Measurements from ENCODE around the gene TDRD12.

DNA sequence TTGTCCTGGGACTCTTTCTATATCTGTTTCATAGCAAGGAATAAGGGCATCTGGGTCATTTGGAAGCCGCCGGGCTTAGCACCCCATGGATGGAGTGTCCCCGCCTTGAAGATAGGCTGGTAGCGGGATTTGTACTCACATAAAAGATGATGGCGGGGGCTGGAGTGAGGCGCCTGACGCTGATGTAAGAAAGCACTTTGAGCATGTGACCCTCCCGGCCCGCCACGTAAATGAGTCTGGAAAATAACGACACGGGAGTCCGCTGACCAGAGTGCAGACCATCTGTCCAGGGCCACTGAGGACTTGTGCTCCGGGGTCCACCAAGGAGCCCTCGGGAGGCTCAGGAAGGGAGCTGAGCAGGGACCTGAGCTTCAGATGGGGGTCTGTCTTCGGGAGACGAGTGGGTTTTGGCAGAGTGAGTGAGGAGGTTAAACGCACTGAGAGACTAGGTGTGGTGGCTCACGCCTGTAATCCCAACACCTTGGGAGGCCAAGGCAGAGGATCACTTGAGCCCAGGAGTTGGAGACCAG is 124.2 kb downstream of the TDRD12 start:
- TF ChIP-seq ZNF121 (tag by site-specific recombination; IDR thresholded peaks at IDR 0.05) = no peak
- TF ChIP-seq, protein P1, sequence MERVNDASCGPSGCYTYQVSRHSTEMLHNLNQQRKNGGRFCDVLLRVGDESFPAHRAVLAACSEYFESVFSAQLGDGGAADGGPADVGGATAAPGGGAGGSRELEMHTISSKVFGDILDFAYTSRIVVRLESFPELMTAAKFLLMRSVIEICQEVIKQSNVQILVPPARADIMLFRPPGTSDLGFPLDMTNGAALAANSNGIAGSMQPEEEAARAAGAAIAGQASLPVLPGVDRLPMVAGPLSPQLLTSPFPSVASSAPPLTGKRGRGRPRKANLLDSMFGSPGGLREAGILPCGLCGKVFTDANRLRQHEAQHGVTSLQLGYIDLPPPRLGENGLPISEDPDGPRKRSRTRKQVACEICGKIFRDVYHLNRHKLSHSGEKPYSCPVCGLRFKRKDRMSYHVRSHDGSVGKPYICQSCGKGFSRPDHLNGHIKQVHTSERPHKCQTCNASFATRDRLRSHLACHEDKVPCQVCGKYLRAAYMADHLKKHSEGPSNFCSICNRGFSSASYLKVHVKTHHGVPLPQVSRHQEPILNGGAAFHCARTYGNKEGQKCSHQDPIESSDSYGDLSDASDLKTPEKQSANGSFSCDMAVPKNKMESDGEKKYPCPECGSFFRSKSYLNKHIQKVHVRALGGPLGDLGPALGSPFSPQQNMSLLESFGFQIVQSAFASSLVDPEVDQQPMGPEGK (tag by site-specific recombination; IDR thresholded peaks at IDR 0.05) = no peak
- TF ChIP-seq YY1 (tag by site-specific recombination; IDR thresholded peaks at IDR 0.05) = no peak
- no peak for TF ChIP-seq GLI2 (tag by site-specific recombination; IDR thresholded peaks at IDR 0.05; ENCODE audit: borderline replicate concordance, low read depth)
- TF ChIP-seq, protein P2, sequence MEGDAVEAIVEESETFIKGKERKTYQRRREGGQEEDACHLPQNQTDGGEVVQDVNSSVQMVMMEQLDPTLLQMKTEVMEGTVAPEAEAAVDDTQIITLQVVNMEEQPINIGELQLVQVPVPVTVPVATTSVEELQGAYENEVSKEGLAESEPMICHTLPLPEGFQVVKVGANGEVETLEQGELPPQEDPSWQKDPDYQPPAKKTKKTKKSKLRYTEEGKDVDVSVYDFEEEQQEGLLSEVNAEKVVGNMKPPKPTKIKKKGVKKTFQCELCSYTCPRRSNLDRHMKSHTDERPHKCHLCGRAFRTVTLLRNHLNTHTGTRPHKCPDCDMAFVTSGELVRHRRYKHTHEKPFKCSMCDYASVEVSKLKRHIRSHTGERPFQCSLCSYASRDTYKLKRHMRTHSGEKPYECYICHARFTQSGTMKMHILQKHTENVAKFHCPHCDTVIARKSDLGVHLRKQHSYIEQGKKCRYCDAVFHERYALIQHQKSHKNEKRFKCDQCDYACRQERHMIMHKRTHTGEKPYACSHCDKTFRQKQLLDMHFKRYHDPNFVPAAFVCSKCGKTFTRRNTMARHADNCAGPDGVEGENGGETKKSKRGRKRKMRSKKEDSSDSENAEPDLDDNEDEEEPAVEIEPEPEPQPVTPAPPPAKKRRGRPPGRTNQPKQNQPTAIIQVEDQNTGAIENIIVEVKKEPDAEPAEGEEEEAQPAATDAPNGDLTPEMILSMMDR (tag by site-specific recombination; IDR thresholded peaks at IDR 0.05) = no peak
- TF ChIP-seq GFI1B (tag by site-specific recombination; IDR thresholded peaks at IDR 0.05) = no peak
- TF ChIP-seq ZNF311 (tag by site-specific recombination; IDR thresholded peaks at IDR 0.05; ENCODE audit: borderline replicate concordance) = no peak
- TF ChIP-seq ZFP69B (tag by site-specific recombination; IDR thresholded peaks at IDR 0.05) = no peak
- no peak for TF ChIP-seq WT1 (tag by site-specific recombination; IDR thresholded peaks at IDR 0.05)
- TF ChIP-seq ZNF670 (tag by site-specific recombination; IDR thresholded peaks at IDR 0.05; ENCODE audit: low read depth) = no peak
